ENCODE data around the gene CLCA2. TPM values are rescaled to one million over a fixed set of nuclear protein-coding genes. Genes with fewer than 3 reads are reported as not detected.
"Not testable (repeated sequence)": the region's sequence is repeated elsewhere in the genome, so short reads cannot be mapped to it uniquely, and the experiment has no call there.

CLCA2 gene
- total RNA-seq, 1 experiment from 2014 or later, result not detected

DNA sequence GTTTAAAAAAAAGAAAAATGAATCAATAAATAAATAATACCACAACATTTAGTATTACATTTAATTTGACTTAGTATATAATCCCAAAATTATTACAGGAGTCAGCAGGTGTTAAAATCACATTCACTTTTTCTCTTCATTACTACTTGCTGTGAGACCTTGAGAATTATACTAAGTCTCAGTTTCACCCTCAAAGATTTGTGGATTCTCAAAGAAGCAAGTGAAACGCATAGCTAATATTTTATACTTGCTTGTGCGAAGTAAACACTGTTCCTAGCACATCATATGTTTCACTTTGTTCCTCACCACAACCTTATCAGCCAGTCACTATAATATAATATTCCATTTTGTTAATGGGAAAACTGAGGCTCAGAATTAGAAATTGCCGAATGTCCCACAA is 48.8 kb downstream of the CLCA2 start:
- no peak for DNase-seq
- Histone ChIP-seq H3K4me3 (no peak overlapping the region), H3K4me1 (peaks cover 3% of the 10 kb centered on the region; the same call in 1 of the 2 replicates), H3K9me3 (replicated peaks) (no peaks in the 10 kb centered on the region), H3K27ac (no peak overlapping the region), H3K27me3 (no peaks in the 10 kb centered on the region), H3K36me3 (no peaks in the 10 kb centered on the region)

DNA sequence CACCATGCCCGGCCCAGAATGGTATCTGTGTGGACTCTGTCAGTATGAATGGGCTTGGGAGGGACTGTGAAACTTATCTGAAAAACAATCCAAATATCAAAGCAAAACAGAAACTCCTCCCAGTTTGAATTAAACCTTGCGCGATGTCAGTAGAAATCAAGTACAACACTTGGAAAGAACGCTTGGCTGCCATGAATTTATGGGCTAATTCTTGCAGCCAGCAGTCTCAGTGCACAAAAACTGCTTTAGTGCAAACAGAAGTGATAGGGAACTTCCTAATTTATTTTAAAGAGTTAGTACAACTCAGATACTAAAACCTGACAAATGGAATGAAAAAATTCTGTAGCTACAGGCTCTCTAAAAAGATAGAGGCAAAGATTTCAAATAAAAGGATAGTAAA is 53.3 kb downstream of the CLCA2 start:
- H3K4me3 ChIP-seq, result no peak overlapping the region
- H3K27ac ChIP-seq, result no peak overlapping the region
- no peaks in the 10 kb centered on the region for H3K4me1 ChIP-seq
- no peaks in the 10 kb centered on the region for H3K9me3 ChIP-seq (replicated peaks)
- DNase-seq, result no peak
- H3K36me3 ChIP-seq, result no peaks in the 10 kb centered on the region
- H3K27me3 ChIP-seq, result no peaks in the 10 kb centered on the region

DNA sequence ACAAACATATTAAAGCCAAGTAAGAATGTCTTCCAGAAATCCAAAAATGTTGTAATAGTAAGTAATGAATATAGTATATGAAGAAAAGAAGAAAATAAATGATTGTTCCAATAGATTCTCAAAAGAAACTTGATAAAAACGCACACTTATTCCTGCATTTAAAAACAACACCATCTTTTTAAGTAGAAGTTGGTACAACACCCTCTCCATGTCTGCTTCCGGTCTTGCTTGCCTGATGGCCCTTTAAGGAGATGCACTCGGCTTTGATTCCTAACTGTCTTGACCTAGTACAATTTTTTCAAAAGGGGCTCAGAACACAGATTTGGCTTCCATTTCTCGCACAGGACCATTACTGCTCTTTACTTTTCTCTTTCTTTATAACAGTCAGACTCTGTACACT is 53.7 kb downstream of the CLCA2 start:
- no peaks in the 10 kb centered on the region for H3K27me3 ChIP-seq
- no peak overlapping the region for H3K27ac ChIP-seq
- H3K9me3 ChIP-seq (replicated peaks), result no peaks in the 10 kb centered on the region
- H3K36me3 ChIP-seq, result no peaks in the 10 kb centered on the region
- no peaks in the 10 kb centered on the region for H3K4me1 ChIP-seq
- DNase-seq, result no peak
- H3K4me3 ChIP-seq, result no peak overlapping the region

DNA sequence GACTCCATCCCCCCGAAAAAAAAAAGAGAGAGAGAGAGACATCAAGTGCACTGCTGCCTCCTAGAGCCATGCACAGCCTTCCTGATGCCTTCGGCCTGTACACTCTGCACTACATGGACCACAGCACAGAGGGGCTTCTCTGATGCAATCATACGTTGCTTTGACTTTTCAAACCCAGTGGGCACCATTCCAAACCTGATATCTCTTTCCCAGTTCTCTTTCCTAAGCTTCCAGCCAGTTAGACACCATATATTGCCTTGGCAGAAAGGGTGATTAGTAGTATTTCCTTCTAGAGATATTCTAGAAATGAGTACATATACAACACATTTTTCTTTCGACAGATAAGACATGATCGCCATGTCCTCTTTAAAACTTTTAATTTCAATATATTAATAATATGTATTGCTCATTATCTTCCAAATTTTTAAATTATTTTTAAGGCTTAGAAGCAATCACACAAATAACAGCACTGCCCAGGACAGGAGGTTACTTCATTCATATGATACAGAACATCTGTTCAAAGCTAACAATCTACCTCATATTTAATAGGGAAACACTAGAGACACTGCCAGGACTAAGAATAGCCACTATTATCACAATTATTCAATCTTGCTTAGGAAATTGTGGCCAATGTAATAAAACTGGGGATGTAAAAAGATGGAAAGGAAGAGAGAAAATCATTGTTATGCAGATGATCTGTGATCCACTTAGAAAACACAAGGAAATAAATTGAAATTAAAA is 54.6 kb downstream of the CLCA2 start:
- Histone ChIP-seq H3K36me3 (no peaks in the 10 kb centered on the region), H3K9me3 (replicated peaks) (no peaks in the 10 kb centered on the region), H3K27me3 (no peaks in the 10 kb centered on the region), H3K4me3 (no peak overlapping the region), H3K4me1 (no peaks in the 10 kb centered on the region), H3K27ac (no peak overlapping the region)
- no peak for DNase-seq

DNA sequence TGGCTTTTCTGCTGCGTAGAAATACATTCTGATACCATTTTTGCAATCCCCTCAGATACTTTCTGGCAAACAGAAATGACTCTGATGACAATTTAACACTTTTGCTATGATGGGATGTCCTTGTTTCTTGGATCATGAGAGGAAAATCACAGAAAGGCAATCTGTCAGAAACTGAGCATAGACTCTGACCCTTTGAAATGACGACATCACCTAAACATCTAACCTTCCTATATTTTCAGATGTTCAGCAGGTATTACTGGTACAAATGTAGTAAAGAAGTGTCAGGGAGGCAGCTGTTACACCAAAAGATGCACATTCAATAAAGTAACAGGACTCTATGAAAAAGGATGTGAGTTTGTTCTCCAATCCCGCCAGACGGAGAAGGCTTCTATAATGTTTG is 58.0 kb downstream of the CLCA2 start:
- no peak for DNase-seq
- H3K4me3 ChIP-seq, result no peak overlapping the region
- H3K36me3 ChIP-seq, result no peaks in the 10 kb centered on the region
- H3K27me3 ChIP-seq, result no peaks in the 10 kb centered on the region
- H3K27ac ChIP-seq, result no peak overlapping the region
- no peaks in the 10 kb centered on the region for H3K9me3 ChIP-seq (replicated peaks)
- H3K4me1 ChIP-seq, result no peaks in the 10 kb centered on the region

DNA sequence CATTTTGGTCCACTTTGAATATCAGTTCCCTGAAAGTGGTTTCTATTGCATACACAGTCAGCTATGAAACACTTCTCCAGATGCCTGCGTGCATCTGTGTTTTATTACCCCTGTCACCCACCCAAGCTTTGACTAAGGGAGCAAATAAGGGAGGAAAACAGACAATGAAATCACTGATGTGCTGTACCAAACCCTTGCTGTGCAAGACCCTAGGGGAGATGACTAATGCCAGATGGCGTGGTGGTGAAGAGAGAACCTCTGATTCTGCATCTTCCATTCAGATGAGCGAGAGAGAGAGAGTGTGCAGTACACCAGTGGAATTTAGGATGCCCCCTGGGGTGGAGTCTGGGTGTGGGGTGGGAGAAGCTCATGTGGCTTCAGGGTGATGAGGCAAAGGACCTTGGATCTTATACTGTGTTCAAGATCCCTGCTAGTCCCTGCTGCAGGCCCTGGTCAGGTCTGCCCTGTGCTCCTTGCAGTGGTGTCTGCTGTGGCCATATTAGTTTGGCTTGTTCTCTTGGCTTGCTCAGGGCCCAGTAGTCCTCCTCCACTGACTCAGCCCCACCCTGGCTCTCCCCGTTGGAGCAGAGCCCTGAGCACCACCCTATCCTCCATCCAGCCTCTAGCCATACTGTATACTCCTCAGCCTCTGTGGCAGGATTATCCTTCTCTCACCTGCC is 63.3 kb downstream of the CLCA2 start:
- no peaks in the 10 kb centered on the region for H3K9me3 ChIP-seq (replicated peaks)
- no peaks in the 10 kb centered on the region for H3K4me1 ChIP-seq
- no peak overlapping the region for H3K4me3 ChIP-seq
- no peak overlapping the region for H3K27ac ChIP-seq
- no peaks in the 10 kb centered on the region for H3K36me3 ChIP-seq
- DNase-seq, result no peak
- no peaks in the 10 kb centered on the region for H3K27me3 ChIP-seq

DNA sequence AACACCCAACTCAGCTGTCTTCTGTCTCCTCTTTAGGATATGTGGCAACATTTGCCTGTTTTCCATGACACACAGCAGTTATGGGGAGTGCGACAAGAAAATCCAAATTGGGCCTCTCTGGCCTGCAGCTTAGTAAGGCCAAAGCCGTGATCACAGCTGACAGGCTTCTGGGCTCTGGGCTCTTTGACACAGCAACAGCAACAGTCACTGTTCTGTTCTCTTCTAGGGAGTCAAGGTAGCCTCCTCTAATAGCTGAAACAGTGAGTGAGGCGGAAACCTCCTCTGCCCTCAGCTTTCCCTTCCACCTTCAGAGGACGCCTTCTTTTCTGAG is 63.8 kb downstream of the CLCA2 start:
- no peak for DNase-seq
- H3K9me3 ChIP-seq (replicated peaks), result no peaks in the 10 kb centered on the region
- no peaks in the 10 kb centered on the region for H3K4me1 ChIP-seq
- no peaks in the 10 kb centered on the region for H3K36me3 ChIP-seq
- H3K27ac ChIP-seq, result no peak overlapping the region
- no peaks in the 10 kb centered on the region for H3K27me3 ChIP-seq
- H3K4me3 ChIP-seq, result no peak overlapping the region

DNA sequence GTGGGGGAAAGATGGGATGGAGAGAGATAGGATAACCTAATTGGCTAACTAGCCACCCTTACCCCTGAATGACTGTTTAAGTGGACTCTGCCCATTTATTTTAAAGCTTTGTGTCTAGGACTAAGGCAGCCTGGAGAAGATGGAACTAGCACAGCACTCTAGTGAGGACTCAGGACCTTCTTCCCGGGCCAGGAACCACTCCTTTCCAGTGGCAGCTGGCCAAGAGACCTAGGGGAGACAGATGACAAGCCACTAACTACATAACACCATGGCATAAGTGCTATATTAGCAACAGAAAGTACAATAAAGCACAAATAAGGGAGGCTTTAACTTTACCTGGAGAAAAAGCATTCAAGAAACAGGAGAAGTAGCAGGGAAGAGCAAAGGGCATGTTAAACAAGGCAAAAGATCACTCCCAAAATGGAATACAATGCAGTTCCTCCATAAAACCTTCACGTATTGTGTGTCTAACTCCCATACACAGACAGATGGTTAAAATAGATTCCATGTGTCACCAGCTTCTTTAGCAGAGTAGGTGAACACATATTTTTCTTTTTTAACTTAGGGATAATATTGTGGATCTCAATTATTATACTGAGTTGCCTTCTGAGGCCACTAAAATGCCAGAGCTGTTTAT is 65.4 kb downstream of the CLCA2 start:
- Histone ChIP-seq H3K4me1 (no peaks in the 10 kb centered on the region), H3K9me3 (replicated peaks) (no peaks in the 10 kb centered on the region), H3K27me3 (no peaks in the 10 kb centered on the region), H3K4me3 (no peak overlapping the region), H3K36me3 (no peaks in the 10 kb centered on the region), H3K27ac (no peak overlapping the region)
- DNase-seq, result no peak

DNA sequence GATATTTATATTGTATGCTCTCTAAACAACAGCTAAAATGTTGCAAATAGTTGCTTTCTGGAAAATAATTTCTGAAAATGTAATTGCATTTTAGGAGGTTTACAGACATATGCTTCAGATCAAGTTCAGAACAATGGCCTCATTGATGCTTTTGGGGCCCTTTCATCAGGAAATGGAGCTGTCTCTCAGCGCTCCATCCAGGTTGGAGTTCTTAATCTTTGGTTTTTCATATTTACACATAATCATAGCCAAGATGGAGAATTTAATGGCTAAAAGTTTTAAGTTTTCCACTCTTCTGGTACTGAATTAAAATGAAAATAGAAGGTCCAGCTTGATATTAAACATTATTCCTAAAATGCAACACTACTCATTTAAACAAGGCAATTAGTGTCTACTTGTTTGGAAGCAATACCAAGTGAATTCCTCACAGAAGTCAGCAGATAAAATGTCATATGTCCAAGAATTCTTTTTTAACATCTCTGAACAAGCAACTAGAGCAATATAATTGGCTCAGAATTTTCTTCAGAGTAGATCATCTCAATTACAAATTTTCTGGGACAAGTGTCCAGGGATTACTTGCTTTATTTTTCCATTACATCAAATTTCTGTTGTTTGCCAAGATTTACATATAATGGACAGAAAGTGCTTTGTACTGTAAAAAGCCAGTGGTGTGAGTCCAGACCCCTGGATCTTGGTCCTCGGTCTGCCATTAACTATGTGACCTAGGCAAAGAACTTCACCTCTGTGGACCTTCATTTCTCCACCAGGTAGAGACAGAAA is 67.4 kb downstream of the CLCA2 start:
- H3K27ac ChIP-seq, result no peak overlapping the region
- H3K9me3 ChIP-seq (replicated peaks), result no peaks in the 10 kb centered on the region
- no peak for DNase-seq
- H3K36me3 ChIP-seq, result no peaks in the 10 kb centered on the region
- H3K4me1 ChIP-seq, result no peaks in the 10 kb centered on the region
- no peaks in the 10 kb centered on the region for H3K27me3 ChIP-seq
- no peak overlapping the region for H3K4me3 ChIP-seq

DNA sequence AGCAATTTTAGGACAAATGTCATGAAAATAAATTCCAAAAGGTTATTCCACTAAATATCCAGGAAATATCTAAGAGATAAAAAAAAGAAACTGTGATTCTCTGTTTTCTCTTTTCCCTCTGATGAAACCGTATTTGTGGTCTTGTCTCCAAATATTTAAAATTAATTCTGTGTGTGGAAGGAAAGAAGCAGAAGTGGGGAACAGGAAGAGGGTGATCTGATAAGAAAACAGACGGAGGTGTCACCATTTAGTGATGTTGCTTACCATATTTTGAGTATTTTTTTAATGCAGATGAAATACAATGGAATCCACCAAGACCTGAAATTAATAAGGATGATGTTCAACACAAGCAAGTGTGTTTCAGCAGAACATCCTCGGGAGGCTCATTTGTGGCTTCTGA is 74.3 kb downstream of the CLCA2 start:
- Histone ChIP-seq H3K9me3 (replicated peaks) (no peaks in the 10 kb centered on the region), H3K36me3 (no peaks in the 10 kb centered on the region), H3K27ac (no peak overlapping the region), H3K27me3 (no peaks in the 10 kb centered on the region), H3K4me3 (no peak overlapping the region), H3K4me1 (no peaks in the 10 kb centered on the region)
- no peak for DNase-seq

DNA sequence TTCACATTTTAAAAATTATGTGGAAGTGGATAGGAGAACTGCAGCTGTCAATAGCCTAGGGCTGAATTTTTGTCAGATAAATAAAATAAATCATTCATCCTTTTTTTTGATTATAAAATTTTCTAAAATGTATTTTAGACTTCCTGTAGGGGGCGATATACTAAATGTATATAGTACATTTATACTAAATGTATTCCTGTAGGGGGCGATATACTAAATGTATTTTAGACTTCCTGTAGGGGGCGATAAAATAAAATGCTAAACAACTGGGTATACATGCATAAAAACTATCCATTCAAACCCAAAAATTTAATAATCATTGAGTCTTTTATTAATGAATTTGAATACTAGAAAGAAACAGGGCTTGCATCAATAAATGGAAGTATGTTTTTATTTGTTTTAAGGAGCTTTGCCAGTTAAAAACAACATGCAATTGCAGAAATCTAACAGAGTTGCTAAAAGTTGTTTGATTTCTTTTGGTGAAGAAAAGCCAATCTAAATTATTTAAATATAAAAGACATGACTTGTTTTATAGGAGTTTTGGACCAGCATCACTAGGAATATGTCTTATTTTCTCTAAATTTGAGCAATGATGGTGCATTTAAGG is 76.1 kb downstream of the CLCA2 start:
- Histone ChIP-seq H3K27me3 (no peaks in the 10 kb centered on the region), H3K4me1 (no peaks in the 10 kb centered on the region), H3K9me3 (replicated peaks) (no peaks in the 10 kb centered on the region), H3K27ac (no peak overlapping the region), H3K36me3 (no peaks in the 10 kb centered on the region), H3K4me3 (no peak overlapping the region)
- peak in 1 of 2 experiments; percentile 49 for DNase-seq

DNA sequence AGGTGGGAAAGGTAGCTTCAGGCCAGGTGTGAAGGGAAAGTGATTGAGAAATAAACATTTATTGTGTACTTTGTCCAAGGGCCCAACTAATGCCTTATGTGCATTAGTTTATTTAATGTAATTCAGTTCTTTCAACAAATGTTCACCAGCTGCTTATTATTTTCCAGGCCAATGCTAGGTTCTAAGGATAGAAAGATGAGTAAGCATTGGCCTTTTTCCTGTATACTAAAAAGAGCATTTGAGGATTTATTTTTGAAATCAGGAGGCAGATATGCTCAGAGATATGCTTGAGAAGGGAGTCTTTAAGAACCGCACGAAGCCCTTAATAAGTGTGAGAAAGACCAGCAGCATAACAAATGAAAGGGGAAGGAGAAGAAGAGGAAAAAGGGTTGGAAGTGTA is 76.7 kb downstream of the CLCA2 start:
- H3K27me3 ChIP-seq, result no peaks in the 10 kb centered on the region
- H3K9me3 ChIP-seq (replicated peaks), result no peaks in the 10 kb centered on the region
- H3K4me1 ChIP-seq, result no peaks in the 10 kb centered on the region
- no peak for DNase-seq
- no peak overlapping the region for H3K4me3 ChIP-seq
- no peaks in the 10 kb centered on the region for H3K36me3 ChIP-seq
- no peak overlapping the region for H3K27ac ChIP-seq

DNA sequence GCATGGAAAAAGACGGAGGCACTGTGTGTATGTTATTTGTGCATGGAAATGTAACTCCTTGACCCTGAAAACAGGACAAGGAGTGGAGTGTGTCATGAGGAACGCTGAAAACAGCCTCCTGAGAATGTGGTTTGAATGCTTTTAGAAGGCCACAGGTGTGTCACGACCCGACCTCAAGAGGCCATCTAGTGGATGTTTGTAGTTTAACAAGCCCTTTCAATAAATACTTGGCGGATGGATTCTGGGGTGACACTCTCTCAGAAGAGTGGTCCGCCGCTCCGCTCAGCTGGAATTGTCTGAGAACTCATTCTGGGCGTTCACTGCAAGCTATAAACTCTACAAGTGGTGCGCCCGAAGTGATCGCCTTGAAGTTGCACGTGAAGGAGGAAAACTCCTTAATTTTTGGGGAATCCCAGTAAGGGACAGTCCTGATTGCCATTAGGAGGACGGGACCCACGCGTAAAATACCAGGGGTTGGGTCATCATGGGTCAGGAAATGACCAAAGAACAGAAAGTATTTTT is 78.2 kb downstream of the CLCA2 start:
- not testable (repeated sequence) for H3K4me1 ChIP-seq; H3K27me3 ChIP-seq; H3K36me3 ChIP-seq; H3K9me3 ChIP-seq (replicated peaks); H3K27ac ChIP-seq; H3K4me3 ChIP-seq
- DNase-seq, result peak in 1 of 2 experiments; percentile 22

DNA sequence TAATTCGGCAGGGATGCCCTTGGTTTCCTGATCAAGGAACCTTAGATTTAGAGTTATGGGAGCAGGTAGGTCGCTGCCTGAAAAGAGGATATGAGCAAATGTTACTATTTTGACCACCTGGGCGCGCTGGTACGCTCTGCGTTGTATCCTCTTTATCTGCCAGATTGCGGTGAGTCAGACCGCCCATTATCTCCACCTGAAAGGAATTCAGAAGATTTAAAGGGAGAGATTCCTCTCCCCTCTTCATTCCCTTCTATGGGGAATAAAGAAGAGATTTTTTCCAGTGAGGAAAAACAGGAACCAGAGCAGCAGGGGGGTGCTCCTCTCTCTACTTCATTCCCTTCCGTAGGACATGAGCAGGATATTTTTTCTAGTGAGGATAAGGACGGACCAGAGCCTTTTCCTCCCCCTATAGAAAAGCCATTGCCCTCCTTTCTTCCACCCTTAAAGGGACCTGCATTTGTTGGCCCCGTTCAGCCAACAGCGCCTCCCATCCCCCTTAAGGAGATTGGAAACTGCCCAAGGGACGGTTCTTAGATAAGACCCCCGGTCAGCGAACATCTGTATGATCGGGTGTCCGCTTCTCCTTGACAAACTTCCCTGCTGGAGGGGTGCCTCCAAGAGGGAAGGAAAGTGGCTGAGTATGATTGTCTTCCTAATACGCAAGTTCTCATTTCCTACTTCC is 78.9 kb downstream of the CLCA2 start:
- no peaks in the 10 kb centered on the region for H3K9me3 ChIP-seq (replicated peaks)
- no peak overlapping the region for H3K27ac ChIP-seq
- no peak overlapping the region for H3K4me3 ChIP-seq
- no peaks in the 10 kb centered on the region for H3K4me1 ChIP-seq
- no peak for DNase-seq
- 0 out of 2 replicates have a peak, but pooled peaks cover 2% of the 10 kb centered on the region for H3K27me3 ChIP-seq
- no peaks in the 10 kb centered on the region for H3K36me3 ChIP-seq
